CD4-positive, alpha-beta T cell (primary cell): Measurements from ENCODE around the gene STIP1. TPM values are rescaled to one million over a fixed set of nuclear protein-coding genes. Genes with fewer than 3 reads are reported as not detected.

Source experiments
- ATAC-seq: fragments of 200-7000 bp; cut with Tn5 transposase; one replicate; pipeline ENCODE4 v1.10.0; 2022; ENCODE audit warnings: mild to moderate bottlenecking; ENCODE audit not compliant: poor library complexity
- CTCF ChIA-PET: fragments of 350-600 bp; sonication (Branson Sonifier 250); formaldehyde crosslinking; loops from one replicate; lab custom pipeline; 2021; ENCODE audit warnings: antibody characterized with exemption, inconsistent platforms; lab: Charles Lee
- POLR2A ChIA-PET: fragments of 350-600 bp; sonication (Branson Sonifier 250); formaldehyde crosslinking; loops from one replicate; lab custom pipeline; 2021; ENCODE audit warnings: antibody characterized with exemption, inconsistent platforms; lab: Charles Lee
- DNase-seq, 14 experiments: peaks; one replicate each; pipeline ENCODE4 v3.0.0-alpha.2; 2013 to 2020; ENCODE audit warnings: mixed read lengths in 2 of 14
- H3K27ac ChIP-seq, 2 donors: one replicate each; pipeline versions ENCODE4 v1.5.1 to v1.7.0; 2013; ENCODE audit warnings: low read length in 2 of 2, low read depth in 1 of 2, mild to moderate bottlenecking in 1 of 2
- H3K27me3 ChIP-seq, 2 experiments: 1 replicate in 1 of 2; 2 replicates in 1 of 2; pipeline versions ENCODE4 v1.6.1 to v1.7.0; 2013; ENCODE audit warnings: low read length in 2 of 2, control low read depth in 1 of 2, mild to moderate bottlenecking in 1 of 2, moderate library complexity in 1 of 2; ENCODE audit not compliant: insufficient read depth in 2 of 2, control insufficient read depth in 1 of 2
- H3K36me3 ChIP-seq: one replicate; pipeline ENCODE4 v1.6.1; 2013; ENCODE audit warnings: low read length, control low read depth; ENCODE audit not compliant: insufficient read depth
- H3K4me1 ChIP-seq: one replicate; pipeline ENCODE4 v1.6.1; 2013; ENCODE audit warnings: low read length, control low read depth; ENCODE audit not compliant: insufficient read depth
- H3K4me3 ChIP-seq: one replicate; pipeline ENCODE4 v1.5.1; 2013; ENCODE audit warnings: mild to moderate bottlenecking, low read length, moderate library complexity
- H3K9me3 ChIP-seq, 2 experiments: 1 replicate in 1 of 2; 2 replicates in 1 of 2; pipeline versions ENCODE4 v1.6.1 to v1.7.0; 2013; ENCODE audit warnings: low read length in 2 of 2, mild to moderate bottlenecking in 2 of 2, control low read depth in 1 of 2, moderate library complexity in 1 of 2; ENCODE audit not compliant: control insufficient read depth in 1 of 2, insufficient read depth in 1 of 2
- H3K27ac Mint-ChIP-seq: one replicate; pipeline ENCODE4 v1.8.0; 2020; ENCODE audit warnings: mixed read lengths
- H3K27me3 Mint-ChIP-seq: one replicate; pipeline ENCODE4 v1.8.0; 2021; ENCODE audit warnings: mixed read lengths
- H3K36me3 Mint-ChIP-seq: one replicate; pipeline ENCODE4 v1.8.0; 2021; ENCODE audit warnings: low read depth, mixed read lengths
- H3K4me1 Mint-ChIP-seq: one replicate; pipeline ENCODE4 v1.8.0; 2021; ENCODE audit warnings: low read depth, mixed read lengths
- H3K4me3 Mint-ChIP-seq: one replicate; pipeline ENCODE4 v1.8.0; 2020; ENCODE audit warnings: mild to moderate bottlenecking, mixed read lengths
- H3K9me3 Mint-ChIP-seq: one replicate; pipeline ENCODE4 v1.8.0; 2020; ENCODE audit warnings: mixed read lengths
- CTCF ChIP-seq: fragments of 200-600 bp; IDR thresholded peaks from one replicate; pipeline ENCODE4 v1.8.0; 2022; ENCODE audit warnings: antibody characterized with exemption, mild to moderate bottlenecking
- intact Hi-C, 2 experiments: fragments of 100-400 bp; cut with DNase I in 1 of 2; cut with micrococcal nuclease in 1 of 2; formaldehyde crosslinking; loops; one replicate each; pipeline versions ENCODE4 v1.15.1 to v1.9.0; 2023 to 2025; cut with DNase I, micrococcal nuclease
- total RNA-seq, 174 experiments: library from RNA in 2 of 174; stranded (reverse) in 2 of 174; gene quantifications; one replicate each; pipeline ENCODE4 v1.2.3 and lab custom pipeline; 2021 to 2026

STIP1 gene
- total RNA-seq, 2 experiments from 2014 or later, result 29.0 to 37.5 TPM

- Histone ChIP-seq H3K9me3 (no peaks in the 10 kb centered on the region), H3K4me3 (no peak overlapping the region), H3K27ac (no peak overlapping the region), H3K4me1 (peaks cover 40% of the 10 kb centered on the region), H3K27me3 (no peaks in the 10 kb centered on the region), H3K36me3 (no peaks in the 10 kb centered on the region)
- intact Hi-C loops, result no loop called here
- Mint-ChIP-seq H3K4me1 (peaks cover 36% of the 10 kb centered on the region), H3K4me3 (no peak overlapping the region), H3K27ac (no peak overlapping the region), H3K27me3 (no peaks in the 10 kb centered on the region), H3K9me3 (no peaks in the 10 kb centered on the region), H3K36me3 (peaks cover 4% of the 10 kb centered on the region)
- TF ChIP-seq CTCF, result no peak
- ATAC-seq (no peak), DNase-seq (no peak)
- CTCF ChIA-PET, result no interaction called here
- POLR2A ChIA-PET, result interaction anchor here (1.1 kb wide), 1 partner anchor 24 kb away, joined by 3 read pairs; no protein-coding TSS in a partner anchor
These were observed 5.1 kb upstream of the STIP1 start for GRCh38 chr11:64180891-64181290.

GRCh38 chr11:64181506-64182411 is 4.2 kb upstream of the STIP1 start:
- Mint-ChIP-seq H3K4me1 (peaks cover 39% of the 10 kb centered on the region), H3K36me3 (peaks cover 7% of the 10 kb centered on the region), H3K4me3 (peak overlapping the region; percentile 30), H3K9me3 (no peaks in the 10 kb centered on the region), H3K27ac (no peak overlapping the region), H3K27me3 (no peaks in the 10 kb centered on the region)
- CTCF ChIA-PET, result no interaction called here
- H3K36me3 ChIP-seq, result no peaks in the 10 kb centered on the region
- peaks cover 37% of the 10 kb centered on the region for H3K4me1 ChIP-seq
- intact Hi-C loops, result no loop called here
- no peak overlapping the region for H3K27ac ChIP-seq
- no peak overlapping the region for H3K4me3 ChIP-seq
- POLR2A ChIA-PET, result interaction anchor here (1.1 kb wide), 1 partner anchor 23 kb away, joined by 3 read pairs; no protein-coding TSS in a partner anchor
- H3K9me3 ChIP-seq, result no peaks in the 10 kb centered on the region
- peak in 8 of 14 experiments; percentile 14 to 70 (median 31) for DNase-seq
- H3K27me3 ChIP-seq, result no peaks in the 10 kb centered on the region
- no peak for ATAC-seq
- TF ChIP-seq CTCF, result no peak

GRCh38 chr11:64183890-64184289 is 2.1 kb upstream of the STIP1 start:
- Histone ChIP-seq H3K4me1 (peaks cover 30% of the 10 kb centered on the region), H3K9me3 (no peaks in the 10 kb centered on the region), H3K4me3 (no peak overlapping the region), H3K27me3 (no peaks in the 10 kb centered on the region), H3K27ac (no peak overlapping the region), H3K36me3 (peaks cover 6% of the 10 kb centered on the region)
- Mint-ChIP-seq H3K9me3 (no peaks in the 10 kb centered on the region), H3K27me3 (no peaks in the 10 kb centered on the region), H3K36me3 (peaks cover 7% of the 10 kb centered on the region), H3K4me1 (peaks cover 40% of the 10 kb centered on the region), H3K27ac (no peak overlapping the region), H3K4me3 (peak overlapping the region; percentile 99)
- CTCF ChIA-PET, result interaction anchor here (0.6 to 1.3 kb wide), 3 partner anchors 8 to 183 kb away, joined by 3 to 8 read pairs (median 3); no protein-coding TSS in a partner anchor
- POLR2A ChIA-PET, result interaction anchor here (2.4 to 3.6 kb wide), 2 partner anchors 86 to 157 kb away, joined by 9 to 19 read pairs; partner anchors contain the start of gene CCDC88B
- peak in 1 of 14 experiments; percentile 26 for DNase-seq
- intact Hi-C loops, result loop anchor here in 1 of 2 experiments (2.0 kb wide), 1 partner anchor 17 kb away; the partner anchor contains the start of gene MACROD1
- TF ChIP-seq CTCF, result no peak
- ATAC-seq, result no peak
